ENCODE results near the gene OVCH1. TPM values are rescaled to one million over a fixed set of nuclear protein-coding genes. Genes with fewer than 3 reads are reported as not detected.

The OVCH1 gene
- total and polyA plus RNA-seq, 8 donors, result 0.02 to 0.06 TPM; not detected in 6

DNA sequence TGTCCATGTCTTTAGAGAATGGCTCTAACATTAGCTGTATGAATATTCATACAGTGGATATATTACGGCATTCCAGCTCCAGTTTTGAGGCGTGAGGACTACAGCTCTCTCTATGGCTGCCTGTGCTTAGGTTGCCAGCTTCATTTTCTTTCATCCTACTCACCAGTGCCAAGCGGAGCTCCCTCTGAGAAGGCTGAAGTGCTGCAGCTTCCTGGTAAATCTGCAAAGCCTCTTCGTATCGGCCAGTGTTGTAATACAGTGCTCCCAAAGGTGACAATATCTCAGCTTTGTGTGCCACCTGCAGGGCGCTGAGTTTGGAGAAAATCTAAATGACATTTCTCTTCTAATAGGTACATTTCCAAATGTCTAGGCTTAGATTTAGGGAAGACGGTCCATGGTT is 19.8 kb upstream of the OVCH1 start:
- Histone ChIP-seq H3K36me3 (no peaks in the 10 kb centered on the region), H3K4me3 (no peak overlapping the region), H3K9me3 (no peaks in the 10 kb centered on the region), H3K4me1 (no peaks in the 10 kb centered on the region), H3K27ac (no peak overlapping the region), H3K27me3 (no peaks in the 10 kb centered on the region)
- WGBS, 2 donors, result 26 to 31% methylated on average over 7 of the region's 7 CpGs
- TF ChIP-seq, protein P1, sequence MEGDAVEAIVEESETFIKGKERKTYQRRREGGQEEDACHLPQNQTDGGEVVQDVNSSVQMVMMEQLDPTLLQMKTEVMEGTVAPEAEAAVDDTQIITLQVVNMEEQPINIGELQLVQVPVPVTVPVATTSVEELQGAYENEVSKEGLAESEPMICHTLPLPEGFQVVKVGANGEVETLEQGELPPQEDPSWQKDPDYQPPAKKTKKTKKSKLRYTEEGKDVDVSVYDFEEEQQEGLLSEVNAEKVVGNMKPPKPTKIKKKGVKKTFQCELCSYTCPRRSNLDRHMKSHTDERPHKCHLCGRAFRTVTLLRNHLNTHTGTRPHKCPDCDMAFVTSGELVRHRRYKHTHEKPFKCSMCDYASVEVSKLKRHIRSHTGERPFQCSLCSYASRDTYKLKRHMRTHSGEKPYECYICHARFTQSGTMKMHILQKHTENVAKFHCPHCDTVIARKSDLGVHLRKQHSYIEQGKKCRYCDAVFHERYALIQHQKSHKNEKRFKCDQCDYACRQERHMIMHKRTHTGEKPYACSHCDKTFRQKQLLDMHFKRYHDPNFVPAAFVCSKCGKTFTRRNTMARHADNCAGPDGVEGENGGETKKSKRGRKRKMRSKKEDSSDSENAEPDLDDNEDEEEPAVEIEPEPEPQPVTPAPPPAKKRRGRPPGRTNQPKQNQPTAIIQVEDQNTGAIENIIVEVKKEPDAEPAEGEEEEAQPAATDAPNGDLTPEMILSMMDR (IDR thresholded peaks at IDR 0.05), result peak in 1 of 4 donors; percentile 16
- ATAC-seq (peak; percentile 79 to 90 (median 88)), DNase-seq (peak in 3 of 6 donors; percentile 21 to 40 (median 26)), FAIRE-seq (no peak)
- intact Hi-C loops (cut with DNase I), result no loop called here

DNA sequence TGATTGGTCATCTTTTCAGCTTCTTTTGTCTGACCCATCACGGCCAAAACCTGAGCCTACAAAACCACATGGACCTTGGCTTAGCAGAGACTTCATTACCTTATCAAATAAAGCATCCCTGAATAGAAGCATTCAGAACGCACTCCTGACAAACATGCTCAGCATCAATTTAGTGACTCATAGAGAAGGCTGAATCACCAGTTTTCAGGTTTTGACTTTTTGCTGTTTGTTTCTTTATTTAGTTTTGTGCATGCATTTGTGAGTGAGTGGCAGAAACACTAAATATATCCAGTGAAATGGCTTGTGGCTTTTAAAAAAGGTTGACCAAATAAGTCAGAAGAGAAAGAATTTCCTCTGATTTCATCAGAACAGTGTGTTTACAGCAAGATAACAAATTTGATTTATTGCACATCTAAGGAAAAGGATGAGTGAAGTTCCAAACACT is 19.0 kb upstream of the OVCH1 start:
- no peak for ATAC-seq
- no peaks in the 10 kb centered on the region for H3K36me3 ChIP-seq
- H3K27me3 ChIP-seq, result no peaks in the 10 kb centered on the region
- no peak overlapping the region for H3K4me3 ChIP-seq
- intact Hi-C loops (cut with DNase I), result no loop called here
- no peak for FAIRE-seq
- no peak for DNase-seq
- no peaks in the 10 kb centered on the region for H3K9me3 ChIP-seq
- no peaks in the 10 kb centered on the region for H3K4me1 ChIP-seq
- TF ChIP-seq, protein P1 (IDR thresholded peaks at IDR 0.05), result no peak
- WGBS, 2 donors, result 44 to 51% methylated on average over 2 of the region's 2 CpGs
- no peak overlapping the region for H3K27ac ChIP-seq

DNA sequence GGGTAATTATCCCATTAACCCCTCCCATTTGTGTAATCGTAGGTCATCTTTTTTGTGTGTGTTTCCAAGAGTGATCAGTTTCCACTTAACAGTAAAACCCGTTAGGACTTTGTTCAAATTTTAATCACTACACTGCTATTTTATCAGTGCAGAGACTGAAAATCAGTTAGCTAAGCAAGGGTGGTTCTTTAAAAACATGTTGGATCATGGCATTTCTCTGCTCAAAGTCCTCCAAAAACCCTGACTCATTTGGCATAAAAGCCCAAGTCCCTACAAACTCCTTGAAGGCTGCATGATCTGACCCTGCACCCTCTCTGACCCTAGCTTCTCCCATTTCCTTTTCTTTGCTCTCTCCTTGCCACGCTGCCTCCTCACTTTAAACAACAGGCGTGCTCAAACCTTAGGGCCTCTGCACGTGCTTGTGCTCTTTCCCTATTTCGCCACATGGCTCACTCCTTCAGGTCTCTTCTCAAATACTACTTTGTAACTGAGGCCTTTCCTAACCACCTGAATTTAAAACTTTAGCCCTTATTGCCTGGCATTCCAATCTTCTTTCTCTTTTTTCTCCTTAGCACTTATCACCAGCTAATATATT is 13.2 kb upstream of the OVCH1 start:
- Histone ChIP-seq H3K4me1 (no peaks in the 10 kb centered on the region), H3K4me3 (no peak overlapping the region), H3K27ac (no peak overlapping the region), H3K36me3 (no peaks in the 10 kb centered on the region), H3K9me3 (no peaks in the 10 kb centered on the region), H3K27me3 (no peaks in the 10 kb centered on the region)
- 72 to 76% methylated on average over 6 of the region's 6 CpGs for WGBS, 2 donors
- FAIRE-seq (no peak), DNase-seq (no peak), ATAC-seq (no peak)
- TF ChIP-seq, protein P1 (IDR thresholded peaks at IDR 0.05), result no peak
- intact Hi-C loops (cut with DNase I), result no loop called here

DNA sequence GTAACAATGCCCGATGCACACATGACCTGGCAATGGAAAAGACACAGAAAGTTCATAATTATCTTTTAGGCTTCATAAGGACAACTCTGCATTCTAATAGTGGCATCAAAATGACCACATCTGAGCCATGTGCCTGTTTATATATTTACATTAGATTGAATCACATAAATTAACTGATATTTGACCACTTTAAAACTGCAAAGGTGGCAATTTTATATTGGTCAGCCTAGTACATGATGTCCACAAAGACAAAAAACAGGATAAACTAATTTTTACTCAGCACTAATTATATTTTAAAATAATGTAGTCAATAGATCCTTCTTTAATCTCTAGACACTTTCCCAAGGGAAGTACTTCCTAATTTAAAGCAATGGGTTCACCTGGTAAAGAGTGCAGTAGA is 12.0 kb upstream of the OVCH1 start:
- WGBS, 2 donors, result 90 to 94% methylated on average over 1 of the region's 1 CpG
- no peaks in the 10 kb centered on the region for H3K36me3 ChIP-seq
- ATAC-seq (no peak), FAIRE-seq (no peak), DNase-seq (no peak)
- H3K27ac ChIP-seq, result no peak overlapping the region
- TF ChIP-seq, protein P1 (IDR thresholded peaks at IDR 0.05), result no peak
- H3K4me1 ChIP-seq, result no peaks in the 10 kb centered on the region
- H3K4me3 ChIP-seq, result no peak overlapping the region
- no peaks in the 10 kb centered on the region for H3K27me3 ChIP-seq
- intact Hi-C loops (cut with DNase I), result no loop called here
- no peaks in the 10 kb centered on the region for H3K9me3 ChIP-seq

DNA sequence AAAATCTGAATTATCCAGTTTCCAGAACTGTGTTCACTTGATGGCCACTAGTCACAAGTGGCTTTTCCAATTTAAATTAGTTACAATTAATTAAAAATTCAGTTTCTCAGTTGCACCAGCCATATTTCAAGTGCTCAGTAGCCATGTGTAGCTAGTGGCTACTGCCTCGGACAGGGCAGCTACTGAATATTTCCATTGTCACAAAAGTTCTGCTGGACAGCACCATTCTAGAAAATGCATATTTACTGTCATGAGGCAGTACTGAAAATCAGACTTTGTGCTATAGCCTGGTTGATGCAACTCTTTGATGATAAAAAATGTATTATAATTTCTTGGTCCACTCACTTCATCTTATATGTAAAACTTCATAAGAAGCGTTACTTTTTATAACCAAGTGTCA is 11.5 kb upstream of the OVCH1 start:
- intact Hi-C loops (cut with DNase I), result no loop called here
- TF ChIP-seq, protein P1 (IDR thresholded peaks at IDR 0.05), result no peak
- ATAC-seq, result no peak
- H3K9me3 ChIP-seq, result no peaks in the 10 kb centered on the region
- H3K4me3 ChIP-seq, result no peak overlapping the region
- no peaks in the 10 kb centered on the region for H3K4me1 ChIP-seq
- no peak for FAIRE-seq
- H3K36me3 ChIP-seq, result no peaks in the 10 kb centered on the region
- H3K27me3 ChIP-seq, result no peaks in the 10 kb centered on the region
- WGBS, 2 donors, result 81 to 82% methylated on average over 2 of the region's 2 CpGs
- H3K27ac ChIP-seq, result no peak overlapping the region
- DNase-seq, result no peak

Data from pancreas (tissue), 10 donors.